Suprapubic skin (tissue), 4 donors: ENCODE data around the gene GPD2. TPM values are rescaled to one million over a fixed set of nuclear protein-coding genes. Genes with fewer than 3 reads are reported as not detected.

Source experiments
- DNase-seq, 2 donors: peaks; one replicate each; pipeline ENCODE4 v3.0.0-alpha.2; 2019; ENCODE audit warnings: low spot score in 2 of 2
- H3K27ac ChIP-seq: fragments of 200-600 bp; sonication (generic); one replicate; pipeline ENCODE4 v1.5.1; 2019
- H3K27me3 ChIP-seq: fragments of 200-600 bp; sonication (generic); one replicate; pipeline ENCODE4 v1.5.1; 2019
- H3K36me3 ChIP-seq: fragments of 200-600 bp; sonication (generic); one replicate; pipeline ENCODE4 v1.5.1; 2019
- H3K4me1 ChIP-seq: fragments of 200-600 bp; sonication (generic); one replicate; pipeline ENCODE4 v1.5.1; 2019
- H3K4me3 ChIP-seq: fragments of 200-600 bp; sonication (generic); one replicate; pipeline ENCODE4 v1.5.1; 2019; ENCODE audit warnings: mild to moderate bottlenecking
- H3K9me3 ChIP-seq: fragments of 200-600 bp; sonication (generic); one replicate; pipeline ENCODE4 v1.5.1; 2019
- CTCF ChIP-seq, 2 donors: fragments of 200-600 bp in 1 of 2; fragments of 450-650 bp in 1 of 2; sonication (generic) in 1 of 2; IDR thresholded peaks; one replicate each; pipeline ENCODE4 v1.5.1; 2016 to 2019; ENCODE audit warnings: antibody characterized with exemption in 2 of 2, mild to moderate bottlenecking in 1 of 2, moderate library complexity in 1 of 2
- EP300 ChIP-seq: sonication (generic); formaldehyde crosslinking; IDR thresholded peaks from one replicate; pipeline ENCODE4 v1.6.1; 2017; ENCODE audit warnings: antibody characterized with exemption
- POLR2A ChIP-seq, 2 donors: fragments of 450-650 bp; IDR thresholded peaks; one replicate each; pipeline ENCODE4 v1.6.1; 2017; ENCODE audit warnings: antibody characterized with exemption in 2 of 2, mild to moderate bottlenecking in 2 of 2, moderate library complexity in 2 of 2
- POLR2AphosphoS5 ChIP-seq, 3 donors: sonication (generic); formaldehyde crosslinking; IDR thresholded peaks; one replicate each; pipeline ENCODE4 v1.6.1; 2017; ENCODE audit warnings: antibody characterized with exemption in 3 of 3
- WGBS: methylation state at CpG from one replicate; pipeline ENCODE4 v1.1.5; 2018; 5-methylcytosine and 5-hydroxymethylcytosine counted together
- total RNA-seq, 4 donors: library from RNA; depleted of rRNA; stranded (reverse); fragments of >200 nt; gene quantifications; one replicate each; pipeline ENCODE4 v1.1.0, GENCODE V29; 2016

Gene GPD2
- total RNA-seq, 4 donors from 2014 or later = 34.7 to 77.5 (median 50.3) TPM

GRCh38 chr2:156619021-156619539, 182.9 kb downstream of the GPD2 start:
- H3K4me3 ChIP-seq = no peak overlapping the region
- no peaks in the 10 kb centered on the region for H3K4me1 ChIP-seq
- no peaks in the 10 kb centered on the region for H3K27me3 ChIP-seq
- TF ChIP-seq POLR2A (IDR thresholded peaks at IDR 0.05) (no peak), POLR2AphosphoS5 (IDR thresholded peaks at IDR 0.05) (no peak)
- H3K36me3 ChIP-seq = no peaks in the 10 kb centered on the region
- no peak overlapping the region for H3K27ac ChIP-seq
- WGBS = 87% methylated on average over 2 of the region's 2 CpGs
- H3K9me3 ChIP-seq = no peaks in the 10 kb centered on the region
- no peak for DNase-seq

- 83% methylated on average over 1 of the region's 1 CpG for WGBS
- H3K27me3 ChIP-seq = no peaks in the 10 kb centered on the region
- H3K4me1 ChIP-seq = no peaks in the 10 kb centered on the region
- no peak overlapping the region for H3K27ac ChIP-seq
- no peaks in the 10 kb centered on the region for H3K9me3 ChIP-seq
- H3K36me3 ChIP-seq = no peaks in the 10 kb centered on the region
- no peak for DNase-seq
- no peak overlapping the region for H3K4me3 ChIP-seq
- TF ChIP-seq CTCF (IDR thresholded peaks at IDR 0.05) (no peak), POLR2AphosphoS5 (IDR thresholded peaks at IDR 0.05) (no peak), EP300 (no peak), POLR2A (IDR thresholded peaks at IDR 0.05) (no peak)
Observed at GRCh38 chr2:156622491-156622890, 186.3 kb downstream of the GPD2 start.

- Histone ChIP-seq H3K4me1 (no peaks in the 10 kb centered on the region), H3K27me3 (no peaks in the 10 kb centered on the region), H3K9me3 (no peaks in the 10 kb centered on the region), H3K4me3 (no peak overlapping the region), H3K27ac (no peak overlapping the region), H3K36me3 (no peaks in the 10 kb centered on the region)
- TF ChIP-seq CTCF (IDR thresholded peaks at IDR 0.05) (no peak), POLR2AphosphoS5 (IDR thresholded peaks at IDR 0.05) (no peak), POLR2A (IDR thresholded peaks at IDR 0.05) (no peak)
- no peak for DNase-seq
- 54% methylated on average over 5 of the region's 5 CpGs for WGBS
Observed at GRCh38 chr2:156625360-156626170, 189.4 kb downstream of the GPD2 start.

- Histone ChIP-seq H3K27me3 (no peaks in the 10 kb centered on the region), H3K4me3 (no peak overlapping the region), H3K9me3 (no peaks in the 10 kb centered on the region), H3K27ac (no peak overlapping the region), H3K4me1 (no peaks in the 10 kb centered on the region), H3K36me3 (no peaks in the 10 kb centered on the region)
- TF ChIP-seq POLR2A (IDR thresholded peaks at IDR 0.05) = no peak
- TF ChIP-seq EP300 = no peak
- no peak for TF ChIP-seq POLR2AphosphoS5 (IDR thresholded peaks at IDR 0.05)
- no peak for TF ChIP-seq CTCF (IDR thresholded peaks at IDR 0.05)
- DNase-seq = no peak
- 79% methylated on average over 1 of the region's 1 CpG for WGBS
Observed at GRCh38 chr2:156626931-156627330, 190.8 kb downstream of the GPD2 start.

GRCh38 chr2:156630579-156631337, 194.6 kb downstream of the GPD2 start:
- no peak overlapping the region for H3K4me3 ChIP-seq
- no peaks in the 10 kb centered on the region for H3K4me1 ChIP-seq
- no peaks in the 10 kb centered on the region for H3K27me3 ChIP-seq
- no peaks in the 10 kb centered on the region for H3K9me3 ChIP-seq
- 60% methylated on average over 1 of the region's 1 CpG for WGBS
- TF ChIP-seq POLR2A (IDR thresholded peaks at IDR 0.05) (no peak), CTCF (IDR thresholded peaks at IDR 0.05) (no peak), POLR2AphosphoS5 (IDR thresholded peaks at IDR 0.05) (no peak), EP300 (no peak)
- H3K36me3 ChIP-seq = no peaks in the 10 kb centered on the region
- H3K27ac ChIP-seq = no peak overlapping the region
- DNase-seq = no peak
